Measurements from ENCODE around the gene METTL8.

- TF ChIP-seq CTCF (IDR thresholded peaks at IDR 0.05) (no peak), POLR2A (IDR thresholded peaks at IDR 0.05) (no peak)
These were observed 124.1 kb downstream of the METTL8 start for GRCh38 chr2:171309455-171310286.

Data from uterus (tissue), 2 donors.